Measurements from ENCODE around the gene GM2A. TPM values are rescaled to one million over a fixed set of nuclear protein-coding genes. Genes with fewer than 3 reads are reported as not detected.
A peak's percentile ranks its signal among the peaks of the same experiment; 100 is the strongest.
"Not testable (repeated sequence)": the region's sequence is repeated elsewhere in the genome, so short reads cannot be mapped to it uniquely, and the experiment has no call there.

The GM2A gene
- total RNA-seq, 2 donors from 2014 or later = 21.5 to 36.4 TPM

DNA sequence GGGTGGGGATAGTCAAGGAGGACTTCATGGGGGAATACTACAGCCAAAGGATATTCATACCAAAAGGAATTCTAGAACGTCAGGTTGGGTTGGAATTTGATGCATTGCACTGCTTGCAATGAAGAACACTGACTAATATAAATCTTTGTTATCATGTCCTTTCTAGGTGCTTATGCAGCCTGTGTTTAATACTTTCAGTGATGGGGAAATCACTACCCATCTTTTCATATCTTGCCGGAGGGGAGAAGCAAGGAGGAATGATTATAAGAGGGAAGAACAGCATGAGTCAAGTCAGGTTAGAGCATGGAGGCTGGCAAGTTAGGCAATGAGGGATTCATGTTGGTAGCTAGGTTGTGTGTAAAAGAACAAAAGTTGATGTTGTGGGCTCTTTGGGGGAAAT is 24.0 kb upstream of the GM2A start:
- Histone ChIP-seq H3K4me3 (no peak overlapping the region), H3K4me1 (peaks cover 0 to 13% of the 10 kb centered on the region in 2 donors), H3K36me3 (no peaks in the 10 kb centered on the region), H3K9me3 (no peaks in the 10 kb centered on the region), H3K27ac (no peak overlapping the region), H3K27me3 (no peaks in the 10 kb centered on the region)
- TF ChIP-seq CTCF (IDR thresholded peaks at IDR 0.05) = no peak
- no peak for DNase-seq (ENCODE audit: low spot score)

GRCh38 chr5:151230048-151230680 is 22.8 kb upstream of the GM2A start:
- no peaks in the 10 kb centered on the region for H3K27me3 ChIP-seq
- no peak for TF ChIP-seq CTCF (IDR thresholded peaks at IDR 0.05)
- DNase-seq (ENCODE audit: low spot score) = no peak
- H3K4me3 ChIP-seq = no peak overlapping the region
- peaks cover 0 to 16% of the 10 kb centered on the region in 2 donors for H3K4me1 ChIP-seq
- no peaks in the 10 kb centered on the region for H3K9me3 ChIP-seq
- peak overlapping the region in 1 of 2 donors; percentile 30 for H3K27ac ChIP-seq
- no peaks in the 10 kb centered on the region for H3K36me3 ChIP-seq

DNA sequence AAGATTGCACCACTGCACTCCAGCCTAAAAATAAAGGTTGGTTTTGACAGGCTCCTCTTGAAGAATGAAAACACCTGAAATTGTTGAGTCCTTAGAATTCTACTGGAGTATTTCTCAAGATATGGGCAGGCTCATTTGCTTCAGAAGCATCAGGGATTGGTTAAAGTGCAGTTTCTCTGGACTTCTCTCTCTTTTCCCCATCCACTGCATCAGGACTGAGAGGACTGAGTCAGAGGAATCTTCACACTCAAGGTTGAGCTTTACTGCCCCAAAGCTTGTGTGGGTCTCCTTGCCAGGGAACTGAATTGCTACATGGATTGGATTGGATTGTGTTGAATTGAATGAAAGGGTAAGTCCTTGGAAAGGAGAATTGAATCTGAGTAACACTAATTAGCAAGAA is 21.6 kb upstream of the GM2A start:
- Histone ChIP-seq H3K4me1 (peaks cover 0 to 20% of the 10 kb centered on the region in 2 donors), H3K4me3 (no peak overlapping the region), H3K36me3 (no peaks in the 10 kb centered on the region), H3K9me3 (no peaks in the 10 kb centered on the region), H3K27ac (no peak overlapping the region), H3K27me3 (no peaks in the 10 kb centered on the region)
- no peak for TF ChIP-seq CTCF (IDR thresholded peaks at IDR 0.05)
- DNase-seq (ENCODE audit: low spot score) = no peak

DNA sequence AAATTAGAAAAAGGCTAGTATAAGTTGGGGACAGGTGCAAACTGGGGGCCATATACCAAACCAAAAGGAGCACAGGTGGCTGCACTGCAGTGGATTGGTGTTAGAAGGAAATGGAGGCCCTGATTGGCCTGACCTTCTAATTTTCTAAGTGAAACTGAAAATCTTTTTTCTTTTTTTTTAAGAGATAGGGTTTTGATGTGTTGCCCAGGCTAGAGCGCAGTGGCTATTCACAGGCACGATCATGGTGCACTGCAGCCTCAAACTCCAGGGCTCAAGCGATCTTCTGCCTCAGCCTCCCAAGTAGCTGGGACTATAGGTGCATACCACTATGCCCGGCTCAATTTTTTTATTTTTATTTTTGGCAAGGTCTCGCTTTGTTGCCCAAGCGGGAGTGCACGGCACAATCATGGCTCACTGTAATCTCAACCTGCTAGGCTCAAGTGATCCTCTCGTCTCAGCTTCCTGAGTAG is 19.3 kb upstream of the GM2A start:
- Histone ChIP-seq H3K4me3 (no peak overlapping the region), H3K27ac (no peak overlapping the region), H3K9me3 (no peaks in the 10 kb centered on the region), H3K36me3 (no peaks in the 10 kb centered on the region), H3K4me1 (peaks cover 0 to 29% of the 10 kb centered on the region in 2 donors), H3K27me3 (no peaks in the 10 kb centered on the region)
- DNase-seq (ENCODE audit: low spot score) = no peak
- TF ChIP-seq CTCF (IDR thresholded peaks at IDR 0.05) = no peak

GRCh38 chr5:151234476-151235238 is 18.3 kb upstream of the GM2A start:
- peak in 1 of 2 donors; percentile 30 for TF ChIP-seq CTCF (IDR thresholded peaks at IDR 0.05)
- Histone ChIP-seq H3K4me3 (peak overlapping the region in 1 of 2 donors; percentile 18), H3K36me3 (no peaks in the 10 kb centered on the region), H3K4me1 (peaks cover 0 to 38% of the 10 kb centered on the region in 2 donors), H3K27me3 (no peaks in the 10 kb centered on the region), H3K27ac (peak overlapping the region; percentile 78), H3K9me3 (no peaks in the 10 kb centered on the region)
- DNase-seq (ENCODE audit: low spot score) = peak; percentile 89

GRCh38 chr5:151235239-151235571 is 17.8 kb upstream of the GM2A start:
- H3K36me3 ChIP-seq; H3K27me3 ChIP-seq; DNase-seq (ENCODE audit: low spot score); H3K9me3 ChIP-seq: not testable (repeated sequence)
- H3K27ac ChIP-seq = peak overlapping the region; percentile 78
- H3K4me1 ChIP-seq = peaks cover 0 to 38% of the 10 kb centered on the region in 2 donors
- H3K4me3 ChIP-seq = peak overlapping the region in 1 of 2 donors; percentile 18

Data from right atrium auricular region (tissue), 2 donors.